ENCODE data around the gene ARL13A.
"Not testable (repeated sequence)": the region's sequence is repeated elsewhere in the genome, so short reads cannot be mapped to it uniquely, and the experiment has no call there.

The ARL13A gene

GRCh38 chrX:100969408-100969807, at the start of gene ARL13A:
ARL13A (plus strand) TSS chrX:100969708; CDS start chrX:100973690, 3,982 bp downstream.
- DNase-seq (ENCODE audit: low spot score) = no peak

DNA sequence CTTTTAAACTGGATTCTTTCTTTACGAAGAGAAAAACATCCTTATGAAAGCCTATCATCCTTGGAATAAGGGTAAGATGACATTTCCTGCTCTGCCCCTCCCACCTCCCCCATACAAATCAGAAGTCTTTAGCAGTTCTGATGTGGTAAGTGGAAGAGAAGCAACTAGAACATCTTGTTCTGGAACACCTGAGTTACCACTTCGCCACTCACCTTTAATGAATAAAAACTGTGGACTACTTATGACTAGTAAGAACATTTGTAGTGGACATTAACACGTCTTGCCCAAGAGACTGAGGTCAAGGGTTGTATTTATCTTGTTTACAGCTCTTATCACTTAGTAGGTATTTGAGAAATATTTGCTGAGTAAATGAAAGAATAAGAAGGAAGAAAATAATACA, 45.1 kb upstream of the ARL13A start:
- no peak for DNase-seq (ENCODE audit: low spot score)

- no peak for DNase-seq (ENCODE audit: low spot score)
Observed at GRCh38 chrX:100926453-100926852, 43.1 kb upstream of the ARL13A start.

DNA sequence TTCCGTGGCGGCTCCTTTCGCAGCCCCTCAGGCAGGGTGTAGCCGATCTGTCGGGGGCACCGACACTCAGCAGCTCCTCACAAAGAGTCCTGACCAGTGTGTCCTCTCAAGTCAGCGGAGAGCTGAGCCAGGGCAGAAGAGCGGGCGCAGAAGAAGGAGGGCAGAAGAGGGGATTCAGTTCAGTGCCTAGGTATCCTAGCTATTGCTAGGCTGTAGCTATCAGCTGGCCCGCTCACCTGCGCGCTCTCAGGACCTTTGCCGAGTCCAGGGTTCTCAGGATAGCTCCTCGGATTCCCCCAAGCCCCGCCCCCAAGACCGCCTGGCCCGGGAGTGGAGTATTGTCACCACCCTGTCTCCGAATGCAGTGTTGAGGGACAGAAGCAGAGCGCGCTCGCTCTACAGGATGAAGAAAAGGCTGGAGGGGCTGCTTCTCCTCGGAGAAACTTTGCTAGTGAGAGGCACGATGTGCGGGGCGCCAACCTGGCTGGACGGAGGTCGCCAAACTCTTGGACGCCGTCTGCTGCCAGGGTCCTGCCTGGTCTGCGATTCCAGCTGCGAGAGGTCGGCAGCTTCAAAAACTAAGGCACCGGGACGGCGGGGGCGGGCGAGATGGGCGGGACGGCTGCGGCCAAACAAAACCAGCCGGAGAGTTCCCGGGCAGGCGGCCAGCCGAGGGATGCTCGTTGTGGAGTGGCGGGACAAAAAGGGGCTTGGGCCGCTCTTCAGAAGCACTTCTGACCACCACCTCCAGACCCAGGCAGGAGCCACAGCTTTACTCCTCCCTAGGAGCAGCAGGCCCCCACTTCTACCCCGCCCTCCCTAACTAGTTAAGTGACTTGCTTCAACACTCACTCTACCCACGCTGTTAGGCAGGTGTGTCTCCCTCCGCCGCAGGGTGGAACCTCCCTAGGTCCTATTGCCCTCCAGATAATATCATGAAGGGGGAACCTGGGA, 40.6 kb upstream of the ARL13A start, which contains the start of gene XKRX:
Gene XKRX, minus strand, starts transcription at position 258 of the 954 bp plus-strand sequence. CDS start 613 bp downstream, outside the sequence.
- DNase-seq (ENCODE audit: low spot score) = no peak

GRCh38 chrX:100931218-100931924, 38.1 kb upstream of the ARL13A start:
- DNase-seq (ENCODE audit: low spot score) = no peak

DNA sequence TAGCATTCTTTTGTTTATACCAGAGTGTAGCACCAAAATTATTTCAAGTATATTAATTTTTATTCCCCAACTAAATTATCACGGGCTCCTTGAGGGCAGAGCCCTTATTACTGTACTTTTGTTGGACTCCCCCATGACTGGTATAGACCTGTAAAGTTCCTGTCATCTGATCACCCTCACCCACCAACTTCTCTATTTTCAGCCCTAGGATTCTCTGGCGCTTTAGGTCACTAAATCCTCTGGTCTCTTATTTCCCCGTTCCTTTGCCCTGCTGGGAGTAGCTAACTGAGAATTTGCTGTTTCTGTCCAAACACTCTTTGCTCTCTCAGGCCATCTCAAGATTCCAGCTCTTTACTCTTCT, 37.6 kb upstream of the ARL13A start:
- DNase-seq (ENCODE audit: low spot score) = no peak

- DNase-seq (ENCODE audit: low spot score) = no peak
Observed at GRCh38 chrX:100935767-100936166, 33.7 kb upstream of the ARL13A start.

DNA sequence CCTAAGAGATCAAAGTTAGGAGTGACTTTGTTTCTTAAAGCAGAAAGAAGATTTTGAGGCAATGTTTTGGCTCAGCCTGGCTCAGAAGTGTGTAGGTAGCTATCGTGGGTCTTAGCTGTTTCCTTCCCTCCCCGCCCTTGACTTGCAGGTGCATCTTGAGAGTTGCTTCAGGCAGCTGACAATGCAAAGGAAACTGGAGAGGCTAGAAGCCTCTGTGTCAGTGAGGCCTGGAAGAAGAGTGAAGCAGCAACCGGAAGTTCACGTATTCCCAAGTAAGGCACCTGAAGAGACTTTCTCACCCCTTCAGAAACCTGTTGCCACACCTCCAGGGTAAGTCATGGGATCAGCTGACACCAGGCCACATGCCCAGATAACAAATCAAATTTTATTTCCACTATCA, 30.2 kb upstream of the ARL13A start:
- DNase-seq (ENCODE audit: low spot score) = no peak

DNA sequence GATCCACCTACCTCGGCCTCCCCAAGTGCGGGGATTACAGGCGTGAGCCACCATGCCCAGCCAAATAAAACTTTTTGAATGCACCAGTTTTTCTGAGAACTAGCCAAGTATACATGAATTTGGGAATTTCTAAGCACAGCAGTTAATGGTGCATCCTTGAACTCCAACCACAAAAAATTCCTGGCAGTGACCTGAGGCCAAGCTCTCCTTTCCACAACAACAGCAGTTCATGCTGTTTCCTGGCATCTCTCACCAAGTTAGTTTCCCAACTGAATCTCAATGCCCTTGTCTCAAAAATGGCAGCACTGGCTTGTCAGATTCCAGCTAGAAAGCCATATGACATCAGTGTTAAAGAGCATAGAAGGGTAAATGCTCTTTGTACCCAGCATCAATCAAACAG, 24.9 kb upstream of the ARL13A start:
- no peak for DNase-seq (ENCODE audit: low spot score)

DNA sequence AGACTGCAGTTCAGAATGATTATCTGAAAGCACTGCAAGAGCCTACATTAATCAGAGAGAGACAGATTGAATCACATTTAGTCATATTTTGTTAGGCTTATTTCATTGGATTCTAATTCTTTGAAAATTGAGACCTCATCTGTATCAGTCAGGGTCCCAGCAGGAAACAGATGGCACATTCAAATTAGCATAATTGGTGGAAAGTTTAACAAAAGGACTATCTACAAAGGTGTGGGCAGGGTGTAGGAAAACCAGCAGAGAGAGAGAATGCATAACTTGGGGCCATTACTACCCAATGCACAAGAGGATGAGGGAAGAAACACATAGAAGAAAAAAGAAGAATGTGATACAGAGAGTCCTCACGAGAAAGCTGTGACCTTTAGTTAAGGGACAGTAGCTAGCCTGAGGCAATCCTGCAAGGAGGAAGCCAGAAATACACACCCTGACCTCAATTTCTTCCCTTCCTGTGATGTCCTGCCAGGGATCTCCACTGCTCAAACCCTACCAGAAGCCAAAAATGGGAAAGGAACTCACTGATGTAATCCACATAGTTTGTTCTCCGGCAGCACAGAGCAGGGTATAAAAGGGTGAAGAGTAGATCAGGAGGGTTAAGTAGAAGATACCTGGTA, 23.1 kb upstream of the ARL13A start:
- DNase-seq (ENCODE audit: low spot score) = peak; percentile 56

DNA sequence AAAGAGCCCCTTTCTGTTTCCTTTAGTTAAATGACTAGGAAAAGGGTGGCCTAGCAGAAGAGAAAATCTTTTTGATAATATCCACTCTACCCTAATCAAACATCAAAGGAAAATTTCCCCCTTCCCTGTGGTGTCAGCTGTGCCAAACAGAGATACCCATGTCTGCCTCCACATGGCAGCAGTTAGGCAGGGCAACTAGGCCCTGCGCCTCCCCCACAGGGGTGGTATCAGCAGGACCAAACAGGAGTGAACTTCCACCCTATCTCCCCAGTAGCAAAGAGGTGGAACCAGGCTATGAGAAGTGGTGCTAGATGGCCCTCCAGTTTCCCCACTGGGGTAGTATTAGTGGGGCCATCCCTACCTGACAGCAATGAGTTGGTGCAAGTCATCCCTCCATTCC, 21.0 kb upstream of the ARL13A start:
- no peak for DNase-seq (ENCODE audit: low spot score)

DNA sequence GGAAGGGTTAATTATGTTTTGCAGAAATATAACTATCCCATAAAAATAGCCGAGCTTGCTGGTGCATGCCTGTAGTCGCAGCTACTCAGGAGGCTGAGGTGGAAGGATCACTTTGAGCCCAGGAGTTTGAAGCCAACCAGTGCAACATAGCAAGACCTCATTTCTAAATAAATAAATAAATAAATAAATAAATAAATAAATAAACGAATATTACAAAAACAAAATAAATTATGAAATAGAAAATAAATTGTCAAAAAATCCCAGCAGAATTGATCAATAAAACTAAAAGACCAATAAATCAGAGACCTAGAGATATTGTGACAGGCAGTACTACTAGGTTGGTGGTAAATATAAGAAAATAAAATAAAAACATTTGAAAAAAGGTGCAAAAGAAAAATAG, 6.7 kb upstream of the ARL13A start:
- DNase-seq (ENCODE audit: low spot score) = no peak

- no peak for DNase-seq (ENCODE audit: low spot score)
Observed at GRCh38 chrX:100964362-100964761, 5.1 kb upstream of the ARL13A start.

GRCh38 chrX:100969936-100970335, 428 bp downstream of the ARL13A start:
- no peak for DNase-seq (ENCODE audit: low spot score)

- no peak for DNase-seq (ENCODE audit: low spot score)
Observed at GRCh38 chrX:100973411-100973810, 3.9 kb downstream of the ARL13A start.

- no peak for DNase-seq (ENCODE audit: low spot score)
Observed at GRCh38 chrX:100975212-100975611, 5.7 kb downstream of the ARL13A start.

- DNase-seq (ENCODE audit: low spot score) = no peak
Observed at GRCh38 chrX:100976211-100976610, 6.7 kb downstream of the ARL13A start.

DNA sequence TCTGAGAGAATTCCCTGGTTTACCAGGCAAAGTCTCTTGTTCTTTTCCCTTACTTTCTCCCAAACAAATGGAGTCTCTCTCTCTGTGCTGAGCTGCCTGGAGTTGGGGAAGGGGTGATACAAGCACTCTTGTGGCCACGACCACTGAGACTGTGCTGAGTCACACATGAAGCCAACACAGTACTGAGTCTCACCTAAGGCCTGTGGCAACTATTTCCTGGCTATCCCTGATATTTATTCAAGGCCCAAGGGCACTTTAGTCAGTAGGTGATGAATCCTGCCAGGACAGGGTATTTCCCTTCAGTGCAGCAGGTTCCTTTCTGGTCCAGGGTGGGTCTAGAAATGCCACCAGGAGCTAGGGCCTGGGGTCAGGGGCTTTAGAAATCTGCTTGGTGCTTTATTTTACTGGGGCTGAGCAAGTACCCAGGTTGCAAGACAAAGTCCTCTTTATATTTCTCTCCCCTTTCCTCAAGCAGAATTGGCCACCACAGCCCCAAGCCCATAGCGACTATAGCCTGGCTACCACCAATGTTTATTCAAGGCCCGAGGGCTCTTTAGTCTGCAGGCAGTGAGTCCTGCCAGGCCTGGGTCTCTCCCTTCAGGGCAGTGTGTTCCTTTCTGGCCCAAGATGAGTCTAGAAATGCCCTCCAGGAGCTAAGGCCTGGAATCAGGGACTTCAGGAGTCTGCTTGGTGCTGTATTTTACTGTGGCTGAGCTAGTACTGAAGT, 10.5 kb downstream of the ARL13A start:
- no peak for DNase-seq (ENCODE audit: low spot score)

GRCh38 chrX:100980608-100981497, 11.3 kb downstream of the ARL13A start:
- DNase-seq (ENCODE audit: low spot score) = no peak

DNA sequence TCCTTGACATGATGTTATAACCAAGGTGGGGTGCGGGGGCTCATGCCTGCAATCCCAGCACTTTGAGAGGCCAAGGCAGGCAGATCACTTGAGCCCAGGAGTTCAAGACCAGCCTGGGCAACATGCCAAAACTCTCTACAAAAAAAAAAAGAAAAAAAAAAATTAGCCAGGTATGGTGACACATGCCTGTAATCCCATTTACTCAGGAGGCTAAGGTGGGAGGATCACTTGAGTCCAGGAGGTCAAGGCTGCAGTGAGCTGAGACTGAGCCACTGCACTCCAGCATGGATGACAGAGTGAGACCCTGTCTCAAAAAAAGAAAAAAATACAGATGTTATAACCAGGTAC, 12.0 kb downstream of the ARL13A start:
- DNase-seq (ENCODE audit: low spot score) = not testable (repeated sequence)

GRCh38 chrX:100984818-100985217, 15.3 kb downstream of the ARL13A start:
- DNase-seq (ENCODE audit: low spot score) = no peak
